Measurements from ENCODE around the gene MYO6.
A peak's percentile ranks its signal among the peaks of the same experiment; 100 is the strongest.

MYO6 gene

GRCh38 chr6:75850026-75850833, 101.2 kb downstream of the MYO6 start:
- TF ChIP-seq CTCF (IDR thresholded peaks at IDR 0.05; ENCODE audit: extremely low read depth, insufficient read depth, missing control alignments) = no peak
- in situ Hi-C loops (cut with MboI; ENCODE audit: low pct_unique_long_range_greater_than_20kb, low sequenced_read_pairs, unreplicated experiment) = no loop called here
- DNase-seq (ENCODE audit: low spot score) = no peak

- DNase-seq (ENCODE audit: low spot score) = no peak
- in situ Hi-C loops (cut with MboI; ENCODE audit: low pct_unique_long_range_greater_than_20kb, low sequenced_read_pairs, unreplicated experiment) = no loop called here
- TF ChIP-seq CTCF (IDR thresholded peaks at IDR 0.05; ENCODE audit: extremely low read depth, insufficient read depth, missing control alignments) = no peak
Observed at GRCh38 chr6:75852721-75853120, 103.7 kb downstream of the MYO6 start.

GRCh38 chr6:75853806-75854205, 104.8 kb downstream of the MYO6 start:
- no peak for TF ChIP-seq CTCF (IDR thresholded peaks at IDR 0.05; ENCODE audit: extremely low read depth, insufficient read depth, missing control alignments)
- no peak for DNase-seq (ENCODE audit: low spot score)
- in situ Hi-C loops (cut with MboI; ENCODE audit: low pct_unique_long_range_greater_than_20kb, low sequenced_read_pairs, unreplicated experiment) = no loop called here

- in situ Hi-C loops (cut with MboI; ENCODE audit: low pct_unique_long_range_greater_than_20kb, low sequenced_read_pairs, unreplicated experiment) = no loop called here
- peak; percentile 52 for TF ChIP-seq CTCF (IDR thresholded peaks at IDR 0.05; ENCODE audit: extremely low read depth, insufficient read depth, missing control alignments)
- peak; percentile 16 for DNase-seq (ENCODE audit: low spot score)
Observed at GRCh38 chr6:75855052-75855451, 106.0 kb downstream of the MYO6 start.

- no peak for DNase-seq (ENCODE audit: low spot score)
- TF ChIP-seq CTCF (IDR thresholded peaks at IDR 0.05; ENCODE audit: extremely low read depth, insufficient read depth, missing control alignments) = no peak
- in situ Hi-C loops (cut with MboI; ENCODE audit: low pct_unique_long_range_greater_than_20kb, low sequenced_read_pairs, unreplicated experiment) = no loop called here
Observed at GRCh38 chr6:75856902-75857301, 107.9 kb downstream of the MYO6 start.

- in situ Hi-C loops (cut with MboI; ENCODE audit: low pct_unique_long_range_greater_than_20kb, low sequenced_read_pairs, unreplicated experiment) = no loop called here
- TF ChIP-seq CTCF (IDR thresholded peaks at IDR 0.05; ENCODE audit: extremely low read depth, insufficient read depth, missing control alignments) = no peak
- DNase-seq (ENCODE audit: low spot score) = no peak
Observed at GRCh38 chr6:75863001-75863400, 114.0 kb downstream of the MYO6 start.

Data from GM13977 (cell line).